CD14-positive monocyte (primary cell): Measurements from ENCODE around the gene WDTC1. TPM values are rescaled to one million over a fixed set of nuclear protein-coding genes. Genes with fewer than 3 reads are reported as not detected.

Source experiments
- DNase-seq, 3 donors: peaks; one replicate each; pipeline ENCODE4 v3.0.0-alpha.2; 2011 to 2022
- H2AFZ ChIP-seq: 2 replicates; pipeline ENCODE4 v1.6.0; 2012; ENCODE audit warnings: mild to moderate bottlenecking, low read depth, low read length, inconsistent platforms; ENCODE audit not compliant: insufficient read depth, poor library complexity, severe bottlenecking
- H3K27ac ChIP-seq, 2 donors: 1 replicate in 1 of 2; 2 replicates in 1 of 2; pipeline ENCODE4 v1.5.1; 2012 to 2013; ENCODE audit warnings: low read length in 2 of 2, control low read depth in 1 of 2, inconsistent platforms in 1 of 2, low read depth in 1 of 2, mild to moderate bottlenecking in 1 of 2
- H3K27me3 ChIP-seq, 2 donors: one replicate each; pipeline versions ENCODE4 v1.6.0 to v1.6.1; 2011 to 2013; ENCODE audit warnings: low read length in 2 of 2; ENCODE audit not compliant: control insufficient read depth in 2 of 2, insufficient read depth in 2 of 2
- H3K36me3 ChIP-seq, 2 donors: replicated peaks in 1 of 2; 1 replicate in 1 of 2; 2 replicates in 1 of 2; pipeline versions ENCODE4 v1.5.1 to v1.6.1; 2012 to 2013; ENCODE audit warnings: low read length in 2 of 2, control low read depth in 1 of 2, inconsistent platforms in 1 of 2, mild to moderate bottlenecking in 1 of 2; ENCODE audit not compliant: insufficient read depth in 2 of 2, control insufficient read depth in 1 of 2
- H3K4me1 ChIP-seq, 2 donors: 1 replicate in 1 of 2; 2 replicates in 1 of 2; pipeline versions ENCODE4 v1.5.1 to v1.6.1; 2012 to 2013; ENCODE audit warnings: low read length in 2 of 2, control low read depth in 1 of 2, inconsistent platforms in 1 of 2, mild to moderate bottlenecking in 1 of 2, moderate library complexity in 1 of 2; ENCODE audit not compliant: insufficient read depth in 2 of 2, control insufficient read depth in 1 of 2
- H3K4me2 ChIP-seq: replicated peaks from 2 replicates; pipeline ENCODE3; 2012; ENCODE audit warnings: low read length, moderate library complexity, mild to moderate bottlenecking; ENCODE audit not compliant: poor library complexity, severe bottlenecking; ENCODE audit errors: extremely low read depth
- H3K4me3 ChIP-seq, 3 experiments: fragments of 200-600 bp in 1 of 3; sonication (generic) in 1 of 3; replicated peaks in 1 of 3; 1 replicate in 2 of 3; 2 replicates in 1 of 3; pipeline ENCODE4 v1.5.1; 2011 to 2013; ENCODE audit warnings: low read length in 3 of 3, mild to moderate bottlenecking in 3 of 3, control low read depth in 2 of 3, low read depth in 2 of 3, inconsistent platforms in 1 of 3, moderate library complexity in 1 of 3
- H3K79me2 ChIP-seq: 2 replicates; pipeline ENCODE4 v1.6.0; 2012; ENCODE audit warnings: mild to moderate bottlenecking, control low read depth, inconsistent platforms, low read length, moderate library complexity; ENCODE audit not compliant: insufficient read depth
- H3K9ac ChIP-seq: 2 replicates; pipeline ENCODE4 v1.6.0; 2017; ENCODE audit warnings: low read length, mild to moderate bottlenecking; ENCODE audit not compliant: insufficient read depth, poor library complexity, severe bottlenecking
- H3K9me3 ChIP-seq, 2 donors: replicated peaks in 1 of 2; 1 replicate in 1 of 2; 2 replicates in 1 of 2; pipeline versions ENCODE4 v1.5.1 to v1.6.1; 2012 to 2013; ENCODE audit warnings: low read length in 2 of 2, control low read depth in 1 of 2; ENCODE audit not compliant: control insufficient read depth in 1 of 2, insufficient read depth in 1 of 2
- H4K20me1 ChIP-seq: 2 replicates; pipeline ENCODE4 v1.6.0; 2012; ENCODE audit warnings: mild to moderate bottlenecking, low read length, control low read depth, moderate library complexity; ENCODE audit not compliant: insufficient read depth
- H3K27ac Mint-ChIP-seq, 7 donors: one replicate each; pipeline ENCODE4 v1.8.0; 2020; ENCODE audit warnings: mild to moderate bottlenecking in 7 of 7, mixed read lengths in 7 of 7, moderate library complexity in 6 of 7, inconsistent platforms in 2 of 7
- H3K27me3 Mint-ChIP-seq, 3 donors: one replicate each; pipeline ENCODE4 v1.8.0; 2021 to 2022; ENCODE audit warnings: low read depth in 3 of 3, mild to moderate bottlenecking in 3 of 3, mixed read lengths in 3 of 3, moderate library complexity in 3 of 3, inconsistent platforms in 1 of 3
- H3K36me3 Mint-ChIP-seq, 2 donors: one replicate each; pipeline ENCODE4 v1.8.0; 2020; ENCODE audit warnings: mixed read lengths in 2 of 2, inconsistent platforms in 1 of 2, mild to moderate bottlenecking in 1 of 2
- H3K4me1 Mint-ChIP-seq: one replicate; pipeline ENCODE4 v1.8.0; 2020; ENCODE audit warnings: mild to moderate bottlenecking, mixed read lengths
- H3K4me3 Mint-ChIP-seq, 2 donors: one replicate each; pipeline ENCODE4 v1.8.0; 2020; ENCODE audit warnings: mild to moderate bottlenecking in 2 of 2, mixed read lengths in 2 of 2, moderate library complexity in 1 of 2
- H3K9me3 Mint-ChIP-seq, 7 donors: one replicate each; pipeline ENCODE4 v1.8.0; 2020 to 2022; ENCODE audit warnings: mixed read lengths in 7 of 7, mild to moderate bottlenecking in 6 of 7, moderate library complexity in 6 of 7, inconsistent platforms in 2 of 7
- CTCF ChIP-seq: fragments of 200-600 bp; IDR thresholded peaks from one replicate; pipeline ENCODE4 v1.8.0; 2022; ENCODE audit warnings: antibody characterized with exemption, mild to moderate bottlenecking
- WGBS: methylation state at CpG from one replicate; pipeline ENCODE4 v1.1.5; 2013; ENCODE audit warnings: missing lambda C conversion rate; ENCODE audit not compliant: insufficient coverage; 5-methylcytosine and 5-hydroxymethylcytosine counted together
- intact Hi-C, 2 donors: fragments of 100-400 bp; cut with micrococcal nuclease; formaldehyde crosslinking; loops; one replicate each; pipeline versions ENCODE4 v1.15.0 to v1.15.1; 2023
- polyA plus RNA-seq, 3 donors: library from polyadenylated mRNA; depleted of rRNA in 1 of 3; unstranded in 2 of 3; stranded (reverse) in 1 of 3; fragments of 300-500 nt in 2 of 3; fragments of >200 nt in 1 of 3; fragmentation: Illumina TruSeq in 2 of 3; gene quantifications; 1 replicate in 2 of 3; 2 replicates in 1 of 3; pipeline ENCODE4 v1.2.3, GENCODE V29; 2012 to 2021

Gene WDTC1
- polyA plus RNA-seq, 3 donors, result 2.1 to 26.6 (median 4.3) TPM

- H3K4me2 ChIP-seq, result peak overlapping the region; percentile 84
- intact Hi-C loops, result loop anchor here in 1 of 2 donors (5.0 kb wide), 1 partner anchor 41 kb away; no protein-coding TSS in a partner anchor
- no peak overlapping the region for H3K9ac ChIP-seq
- Mint-ChIP-seq H3K27ac (peak overlapping the region in 1 of 7 donors; percentile 55), H3K27me3 (peaks cover 15 to 29% (median 25%) of the 10 kb centered on the region in 3 donors), H3K36me3 (peaks cover 23 to 75% of the 10 kb centered on the region in 2 donors), H3K4me1 (peaks cover 27% of the 10 kb centered on the region), H3K9me3 (peaks cover 0 to 2% (median 0%) of the 10 kb centered on the region in 7 donors), H3K4me3 (no peak overlapping the region)
- 87% methylated on average over 9 of the region's 13 CpGs for WGBS
- H3K79me2 ChIP-seq, result no peaks in the 10 kb centered on the region
- no peak for DNase-seq
- peaks cover 13% of the 10 kb centered on the region for H4K20me1 ChIP-seq
- no peaks in the 10 kb centered on the region for H3K9me3 ChIP-seq
- H2AFZ ChIP-seq, result no peak overlapping the region
- no peak for TF ChIP-seq CTCF
- no peak overlapping the region for H3K27ac ChIP-seq
- peaks cover 15 to 33% of the 10 kb centered on the region in 2 donors for H3K36me3 ChIP-seq
- H3K27me3 ChIP-seq, result peaks cover 0 to 18% of the 10 kb centered on the region in 2 donors
- H3K4me3 ChIP-seq, result peak overlapping the region in 1 of 3 experiments; percentile 64
- H3K4me1 ChIP-seq, result peaks cover 21 to 32% of the 10 kb centered on the region in 2 donors
Observed at GRCh38 chr1:27356277-27356618, 121.8 kb downstream of the WDTC1 start.

DNA sequence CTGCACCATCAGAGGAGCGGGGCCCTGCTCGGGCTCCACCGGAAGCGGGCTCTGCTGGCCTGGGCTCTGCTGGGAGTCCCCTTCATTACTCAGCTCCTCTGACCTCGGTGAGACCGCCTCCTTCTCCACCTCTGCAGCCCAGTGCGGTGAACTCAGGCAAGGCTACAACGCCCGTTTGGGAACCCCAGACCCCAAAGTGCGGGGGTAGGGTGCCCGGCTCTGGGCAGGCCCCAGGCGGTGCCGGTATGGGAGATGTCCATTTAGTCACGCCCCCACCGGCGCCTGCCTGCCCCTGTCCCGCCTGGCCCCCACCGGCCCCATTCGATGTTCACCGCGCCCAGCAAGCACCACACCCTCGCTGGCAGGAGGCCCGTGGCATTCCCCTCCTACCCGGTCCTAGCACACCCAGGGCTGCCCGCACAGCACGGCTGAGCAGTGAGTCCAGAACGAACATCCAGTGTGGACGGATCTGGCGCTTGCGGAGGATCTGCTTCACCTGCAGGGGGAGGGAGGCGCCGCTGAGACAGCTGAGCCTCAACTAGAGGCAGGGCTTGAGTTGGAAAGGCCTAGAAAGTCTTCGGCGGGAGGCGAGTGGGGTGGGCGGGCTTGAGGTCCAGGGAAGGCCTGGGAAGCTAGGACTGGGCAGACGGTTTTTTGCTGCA is 122.3 kb downstream of the WDTC1 start:
- Histone ChIP-seq H3K79me2 (no peaks in the 10 kb centered on the region), H2AFZ (peak overlapping the region; percentile 72), H3K9me3 (no peaks in the 10 kb centered on the region), H4K20me1 (peaks cover 13% of the 10 kb centered on the region), H3K4me2 (peak overlapping the region; percentile 84), H3K27ac (no peak overlapping the region), H3K4me3 (peak overlapping the region in 1 of 3 experiments; percentile 64), H3K27me3 (peaks cover 0 to 20% of the 10 kb centered on the region in 2 donors), H3K9ac (no peak overlapping the region), H3K36me3 (peaks cover 11 to 28% of the 10 kb centered on the region in 2 donors), H3K4me1 (peaks cover 21 to 32% of the 10 kb centered on the region in 2 donors)
- WGBS, result 85% methylated on average over 27 of the region's 37 CpGs
- DNase-seq, result peak in 1 of 3 donors; percentile 46
- H3K27me3 Mint-ChIP-seq, result peaks cover 16 to 33% (median 27%) of the 10 kb centered on the region in 3 donors
- peaks cover 23 to 75% of the 10 kb centered on the region in 2 donors for H3K36me3 Mint-ChIP-seq
- TF ChIP-seq CTCF, result no peak
- H3K4me1 Mint-ChIP-seq, result peaks cover 28% of the 10 kb centered on the region
- intact Hi-C loops, result loop anchor here in 1 of 2 donors (5.0 kb wide), 1 partner anchor 41 kb away; no protein-coding TSS in a partner anchor
- H3K9me3 Mint-ChIP-seq, result peaks cover 0 to 2% (median 0%) of the 10 kb centered on the region in 7 donors
- H3K4me3 Mint-ChIP-seq, result peak overlapping the region; percentile 64 to 73
- H3K27ac Mint-ChIP-seq, result no peak overlapping the region
